ENCODE measurements around the gene OR5AC2.

DNA sequence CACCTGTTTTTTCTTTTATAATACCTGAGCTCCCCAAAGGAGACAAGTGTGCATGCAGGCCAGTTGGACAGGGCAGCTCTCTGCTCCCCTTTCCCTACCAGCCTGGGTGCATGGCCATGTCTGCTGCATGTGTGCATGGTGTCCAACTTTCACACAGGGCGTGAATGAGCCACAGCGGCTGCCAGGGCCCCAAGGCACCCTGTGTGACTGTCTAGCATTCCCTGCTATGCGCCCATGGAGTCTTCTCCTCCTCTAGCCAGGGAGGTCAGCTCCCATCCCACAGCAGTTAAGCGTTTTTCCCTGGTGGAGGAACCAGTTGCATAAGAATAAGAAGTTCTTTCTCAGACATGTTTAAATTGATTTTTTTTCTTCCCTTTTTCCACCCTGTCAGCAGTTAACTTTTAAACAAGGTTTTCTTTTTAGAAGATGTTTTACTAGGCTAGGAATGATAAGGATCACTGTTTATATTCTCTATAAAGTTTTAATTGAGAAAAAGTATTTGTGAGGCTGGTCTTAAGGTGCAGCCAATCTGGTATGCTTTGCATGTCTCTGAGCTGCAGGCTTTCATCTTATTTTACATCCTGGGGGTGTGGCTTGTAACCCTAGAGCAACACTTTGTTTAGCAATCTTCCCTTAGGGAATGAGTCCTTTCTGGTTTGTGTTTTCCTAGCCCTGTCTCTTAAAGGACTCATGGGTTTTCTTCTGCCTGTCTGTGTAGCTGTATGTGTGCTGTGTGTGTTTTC, 23.0 kb downstream of the OR5AC2 start:
- TF ChIP-seq, protein P1, sequence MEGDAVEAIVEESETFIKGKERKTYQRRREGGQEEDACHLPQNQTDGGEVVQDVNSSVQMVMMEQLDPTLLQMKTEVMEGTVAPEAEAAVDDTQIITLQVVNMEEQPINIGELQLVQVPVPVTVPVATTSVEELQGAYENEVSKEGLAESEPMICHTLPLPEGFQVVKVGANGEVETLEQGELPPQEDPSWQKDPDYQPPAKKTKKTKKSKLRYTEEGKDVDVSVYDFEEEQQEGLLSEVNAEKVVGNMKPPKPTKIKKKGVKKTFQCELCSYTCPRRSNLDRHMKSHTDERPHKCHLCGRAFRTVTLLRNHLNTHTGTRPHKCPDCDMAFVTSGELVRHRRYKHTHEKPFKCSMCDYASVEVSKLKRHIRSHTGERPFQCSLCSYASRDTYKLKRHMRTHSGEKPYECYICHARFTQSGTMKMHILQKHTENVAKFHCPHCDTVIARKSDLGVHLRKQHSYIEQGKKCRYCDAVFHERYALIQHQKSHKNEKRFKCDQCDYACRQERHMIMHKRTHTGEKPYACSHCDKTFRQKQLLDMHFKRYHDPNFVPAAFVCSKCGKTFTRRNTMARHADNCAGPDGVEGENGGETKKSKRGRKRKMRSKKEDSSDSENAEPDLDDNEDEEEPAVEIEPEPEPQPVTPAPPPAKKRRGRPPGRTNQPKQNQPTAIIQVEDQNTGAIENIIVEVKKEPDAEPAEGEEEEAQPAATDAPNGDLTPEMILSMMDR (optimal IDR thresholded peaks at IDR 0.05 in 1 of 3, IDR thresholded peaks at IDR 0.05 in 1 of 3, conservative IDR thresholded peaks at IDR 0.05 in 1 of 3; ENCODE audit: extremely low read depth in 1 of 3, insufficient read depth in 2 of 3, low read length in 3 of 3), result no peak
- no peak for TF ChIP-seq EZH2 (IDR thresholded peaks at IDR 0.05; ENCODE audit: low read length)

Data from keratinocyte (primary cell).